PC-9 (cell line): Measurements from ENCODE around the gene PRR15L.

Experiments
- EZH2 ChIP-seq: fragments of 200-600 bp; sonication (generic); IDR thresholded peaks from 2 replicates; pipeline ENCODE4 v1.8.0; 2017; ENCODE audit warnings: antibody characterized with exemption, low read depth
- TF ChIP-seq, protein P1 (sequence below): fragments of 200-600 bp; sonication (generic); conservative IDR thresholded peaks from 2 replicates; pipeline ENCODE4 v1.6.1; 2017; ENCODE audit warnings: mixed run types, antibody characterized with exemption, mild to moderate bottlenecking, moderate library complexity

DNA sequence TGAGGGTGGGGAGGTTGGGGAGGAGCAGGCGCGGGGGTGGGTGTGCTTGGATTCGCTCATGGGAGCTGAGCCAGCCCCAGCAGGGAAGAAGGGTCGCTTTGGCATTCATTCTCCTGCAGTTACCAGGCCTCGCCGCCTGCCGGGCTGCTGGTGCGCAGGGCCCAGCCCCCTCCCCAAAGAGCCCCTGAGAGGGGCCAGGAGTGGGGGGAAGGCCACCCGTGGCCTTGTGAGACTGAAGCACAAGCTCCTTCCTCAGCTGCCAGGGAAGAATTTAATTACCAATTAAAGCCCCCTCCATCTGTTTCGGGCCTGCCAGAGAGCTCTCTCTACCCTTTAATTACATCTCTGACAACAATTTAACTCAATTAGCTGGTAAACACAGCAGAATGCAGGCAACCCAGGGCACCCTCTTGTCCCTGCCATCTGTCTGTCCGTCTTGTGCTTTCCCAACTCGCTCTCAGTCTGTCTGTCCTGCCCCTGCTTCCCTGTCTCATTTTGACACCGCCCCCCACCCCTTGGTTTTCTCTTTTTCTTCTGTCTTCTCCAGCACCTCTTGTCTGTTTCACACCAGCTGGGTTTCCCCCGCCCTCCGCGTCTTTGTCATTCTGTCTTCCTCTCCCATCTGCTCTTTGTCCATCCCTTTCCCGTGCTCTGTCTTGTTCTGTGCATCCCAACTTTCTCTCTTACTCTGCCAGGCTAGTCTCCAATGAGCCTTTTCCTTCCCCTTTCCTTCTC, 45.9 kb upstream of the PRR15L start:
- TF ChIP-seq, protein P1, sequence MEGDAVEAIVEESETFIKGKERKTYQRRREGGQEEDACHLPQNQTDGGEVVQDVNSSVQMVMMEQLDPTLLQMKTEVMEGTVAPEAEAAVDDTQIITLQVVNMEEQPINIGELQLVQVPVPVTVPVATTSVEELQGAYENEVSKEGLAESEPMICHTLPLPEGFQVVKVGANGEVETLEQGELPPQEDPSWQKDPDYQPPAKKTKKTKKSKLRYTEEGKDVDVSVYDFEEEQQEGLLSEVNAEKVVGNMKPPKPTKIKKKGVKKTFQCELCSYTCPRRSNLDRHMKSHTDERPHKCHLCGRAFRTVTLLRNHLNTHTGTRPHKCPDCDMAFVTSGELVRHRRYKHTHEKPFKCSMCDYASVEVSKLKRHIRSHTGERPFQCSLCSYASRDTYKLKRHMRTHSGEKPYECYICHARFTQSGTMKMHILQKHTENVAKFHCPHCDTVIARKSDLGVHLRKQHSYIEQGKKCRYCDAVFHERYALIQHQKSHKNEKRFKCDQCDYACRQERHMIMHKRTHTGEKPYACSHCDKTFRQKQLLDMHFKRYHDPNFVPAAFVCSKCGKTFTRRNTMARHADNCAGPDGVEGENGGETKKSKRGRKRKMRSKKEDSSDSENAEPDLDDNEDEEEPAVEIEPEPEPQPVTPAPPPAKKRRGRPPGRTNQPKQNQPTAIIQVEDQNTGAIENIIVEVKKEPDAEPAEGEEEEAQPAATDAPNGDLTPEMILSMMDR = no peak
- TF ChIP-seq EZH2 = no peak
